ENCODE results near the gene KLF16.

Gene KLF16

DNA sequence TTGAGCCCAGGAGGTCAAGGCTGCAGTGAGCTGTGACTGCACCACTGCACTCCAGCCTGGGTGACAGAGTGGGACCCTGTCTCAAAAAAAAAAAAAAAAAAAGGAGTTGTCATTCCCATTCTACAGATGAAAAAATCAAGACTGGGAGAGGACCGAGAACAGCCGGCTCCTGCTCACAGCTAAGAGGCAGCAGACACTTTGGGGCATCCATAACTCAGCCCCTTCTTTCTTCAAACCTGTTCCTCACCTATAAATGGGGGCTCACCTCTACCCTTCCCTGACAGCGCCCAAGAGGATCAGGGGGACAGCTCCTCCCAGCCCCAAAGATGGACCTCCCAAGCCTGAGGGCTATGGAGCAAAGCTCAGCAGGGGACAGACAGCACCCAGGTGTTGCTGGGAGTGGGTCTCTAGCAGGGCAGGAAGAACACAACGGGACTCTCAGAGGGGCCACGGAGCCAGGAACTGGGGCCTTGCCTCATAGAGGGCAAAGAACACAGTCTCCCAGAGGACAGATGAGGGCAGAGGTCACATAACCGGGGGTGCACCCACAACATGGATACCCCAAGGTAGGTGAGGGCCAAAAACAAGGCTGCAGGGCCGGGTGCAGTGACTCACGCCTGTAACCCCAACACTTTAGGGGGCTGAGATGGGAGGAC, 3.4 kb upstream of the KLF16 start:
- DNase-seq = no peak

DNA sequence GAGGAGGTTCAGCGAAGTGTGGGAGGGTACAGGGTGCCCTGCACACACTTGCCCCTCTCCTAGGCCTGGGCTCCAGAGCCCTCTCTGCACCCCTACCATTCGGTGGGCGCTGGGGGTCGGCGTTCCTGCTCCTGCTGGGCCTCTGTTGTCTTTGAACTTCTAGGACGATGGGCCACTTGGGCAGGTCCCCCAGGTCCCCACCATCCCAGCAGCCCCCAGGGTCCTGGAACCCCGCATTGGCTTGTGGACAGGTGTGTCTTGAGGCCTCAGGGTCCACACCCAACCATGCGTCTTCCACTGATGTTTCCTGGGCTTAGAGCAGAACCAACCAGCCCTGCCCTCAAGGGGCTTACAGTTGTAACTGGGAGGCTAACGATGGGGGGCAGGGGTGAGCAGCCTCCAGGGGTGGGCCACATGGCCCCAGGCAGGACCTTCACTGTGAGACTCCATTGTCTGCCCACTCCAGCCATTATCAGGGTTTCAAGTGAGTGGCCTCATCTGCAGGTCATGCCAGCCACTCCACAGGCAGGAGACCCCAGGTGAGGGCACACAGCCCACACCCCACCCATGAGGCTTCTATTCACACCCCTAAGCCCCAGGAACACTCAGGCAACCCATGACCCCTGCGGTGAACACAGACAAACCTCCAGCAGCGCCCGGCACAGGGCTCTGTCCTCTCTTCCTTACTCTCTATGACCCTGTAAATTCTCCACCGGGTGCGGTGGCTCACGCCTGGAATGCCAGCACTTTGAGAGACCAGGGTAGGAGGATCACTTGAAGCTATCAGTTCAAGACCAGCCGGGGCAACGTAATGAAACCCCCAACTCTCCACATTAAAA, 2.0 kb upstream of the KLF16 start:
- DNase-seq = no peak

DNA sequence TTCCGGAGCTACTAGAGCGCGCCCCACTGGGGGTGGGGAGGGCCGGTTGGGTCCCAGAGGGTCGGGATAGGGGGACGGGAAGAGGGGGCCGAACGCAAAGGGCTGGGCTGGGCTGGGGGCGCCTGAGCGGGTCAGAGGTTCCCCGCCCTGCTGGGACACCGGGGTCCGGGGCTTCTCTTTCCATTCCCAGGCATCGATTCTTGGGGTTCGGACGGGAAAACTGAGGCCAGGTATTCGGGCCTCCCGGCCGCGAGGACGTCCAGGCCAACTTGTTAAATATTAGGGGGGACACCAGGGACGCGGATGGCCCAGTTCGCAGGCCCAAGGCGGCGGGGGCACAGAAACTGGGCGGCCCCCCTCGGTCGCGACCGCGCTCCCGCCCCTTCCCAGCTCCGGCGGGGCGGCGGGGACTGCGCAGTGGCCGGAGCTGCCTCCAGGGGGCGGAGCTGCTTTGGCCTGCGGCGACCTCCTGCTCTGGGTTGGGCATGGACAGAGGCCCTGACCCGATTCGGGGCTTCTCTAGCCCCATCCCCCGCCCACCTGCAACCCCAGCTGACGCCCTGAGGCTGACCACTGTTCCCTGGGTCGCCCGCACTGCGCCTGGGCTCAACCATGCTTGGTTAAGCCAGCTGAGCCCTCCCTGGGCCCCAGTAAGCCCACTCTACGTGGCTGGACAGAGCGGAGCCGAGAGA, 1.2 kb upstream of the KLF16 start:
- DNase-seq = peak; percentile 67

DNA sequence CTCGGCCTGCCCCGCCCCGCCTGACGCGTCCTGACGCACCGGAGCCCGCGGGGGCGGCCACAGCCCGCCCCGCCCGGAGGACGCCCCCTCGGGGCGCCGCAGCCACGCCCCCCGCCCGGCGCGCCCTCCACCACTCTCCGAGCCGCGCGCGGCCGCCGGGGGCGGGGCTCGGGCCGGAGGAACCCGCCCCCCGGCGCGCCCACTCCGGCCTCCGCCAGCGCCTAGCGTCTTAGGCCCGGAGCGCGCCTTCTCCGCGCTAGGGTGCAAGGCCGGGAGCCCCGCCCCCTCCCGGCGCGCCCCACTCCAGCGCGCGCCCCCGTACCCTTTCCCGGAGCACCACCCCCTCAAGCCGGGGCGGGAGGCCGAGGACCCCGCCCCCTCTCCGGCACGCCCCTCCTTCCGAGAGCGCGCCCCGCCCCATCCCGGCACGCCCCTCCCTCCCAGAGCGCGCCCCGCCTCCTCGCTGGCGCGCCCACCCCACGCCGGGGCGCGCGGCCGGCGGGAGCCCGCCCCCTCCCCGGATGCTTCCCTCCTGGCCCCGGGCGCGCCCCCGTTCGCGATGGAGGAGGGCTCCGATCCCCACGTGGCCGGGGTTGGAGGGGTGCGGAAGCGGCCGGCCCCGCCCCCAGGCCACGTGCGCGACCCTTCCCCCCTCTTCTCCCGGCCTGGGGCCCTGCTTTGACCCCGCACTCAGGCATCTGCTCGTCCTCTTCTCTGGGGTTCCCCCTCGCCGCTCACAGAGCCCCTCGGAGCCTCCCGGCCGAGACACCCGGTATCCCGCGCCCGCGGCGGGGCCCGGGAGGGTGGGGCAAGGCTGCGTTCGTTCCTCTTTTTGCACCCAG, 480 bp upstream of the KLF16 start:
- DNase-seq = peak; percentile 94

DNA sequence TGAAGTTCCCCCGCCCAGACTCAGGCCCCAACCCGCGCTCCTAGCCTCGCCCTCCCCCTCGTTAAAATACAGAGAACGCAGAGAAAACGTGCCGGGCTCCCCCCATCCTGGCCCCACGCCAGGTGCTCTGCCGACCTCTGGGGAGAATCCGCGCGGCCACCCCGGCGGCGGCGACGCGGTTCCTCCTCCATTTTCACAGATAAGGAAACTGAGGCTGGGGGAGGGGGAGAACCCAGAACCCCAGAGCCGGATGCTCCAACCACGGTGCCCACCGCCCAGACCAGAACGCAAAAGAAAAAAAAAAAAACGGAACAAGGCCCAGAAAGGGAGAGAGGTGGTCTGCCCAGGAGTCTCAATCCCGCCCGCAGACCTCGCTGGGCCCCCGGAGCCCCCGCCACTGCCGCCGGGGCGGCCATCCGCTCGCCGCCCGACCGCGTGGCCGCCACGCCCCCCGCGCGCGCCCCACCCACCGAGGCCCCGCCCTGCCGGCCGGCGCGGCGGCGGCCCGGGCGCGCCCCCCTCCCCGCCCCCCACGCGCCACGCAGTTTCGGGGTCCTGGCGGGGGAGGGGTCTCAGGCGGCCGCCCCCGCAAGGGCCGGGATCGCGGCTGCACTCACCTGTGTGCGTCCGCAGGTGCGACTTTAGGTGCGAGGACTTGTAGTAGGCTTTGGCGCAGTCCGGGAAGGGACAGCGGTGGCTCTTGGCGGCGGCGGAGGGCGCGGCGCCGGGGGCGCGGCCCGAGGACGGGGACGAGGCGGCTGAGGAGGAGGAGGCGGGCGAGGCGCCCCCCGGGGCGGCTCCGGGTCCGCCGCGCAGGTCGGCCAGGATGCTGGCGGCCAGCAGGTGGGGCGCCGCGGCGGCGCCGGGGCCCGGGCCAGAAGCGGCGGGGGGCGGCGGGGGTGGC, 703 bp downstream of the KLF16 start:
- DNase-seq = peak; percentile 42

DNA sequence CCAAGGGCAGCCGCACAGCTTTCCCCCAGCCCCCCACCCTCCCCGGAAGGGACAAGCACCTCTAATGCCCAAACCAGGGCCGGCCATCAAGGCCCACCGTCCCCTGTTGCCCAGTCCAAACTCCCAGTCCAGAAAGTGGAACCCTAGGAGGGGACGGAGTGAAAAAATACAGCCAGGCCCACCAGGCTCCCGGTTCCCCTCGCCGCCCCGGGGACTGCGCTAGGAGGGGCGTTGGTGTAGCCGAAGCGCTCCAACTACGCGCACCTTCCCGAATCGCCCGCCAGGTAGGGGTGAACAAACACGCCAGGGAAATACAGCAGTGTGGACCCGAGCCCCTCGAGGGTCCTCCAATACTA, 1.3 kb downstream of the KLF16 start:
- no peak for DNase-seq

DNA sequence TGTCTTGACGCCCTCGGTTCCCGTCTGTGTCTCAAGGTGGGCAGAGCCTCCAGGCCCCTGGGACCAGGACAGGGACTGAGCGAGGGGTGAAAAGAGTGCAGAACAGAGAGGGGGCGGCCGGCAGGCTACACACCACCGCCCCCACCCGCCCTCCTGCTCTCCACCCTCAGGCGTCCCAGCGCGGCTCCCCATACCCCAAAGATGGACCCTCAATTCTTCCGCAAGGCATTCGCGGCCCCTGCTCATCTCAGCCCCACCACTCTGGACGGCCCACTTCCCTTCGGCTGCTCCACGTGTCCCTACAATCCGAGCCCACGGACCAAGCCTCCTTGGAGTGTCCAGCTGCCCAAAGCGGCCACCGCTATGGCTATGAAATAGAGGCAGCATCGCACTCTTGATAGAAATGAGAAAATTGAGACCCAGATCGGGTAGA, 1.8 kb downstream of the KLF16 start:
- peak; percentile 29 for DNase-seq

DNA sequence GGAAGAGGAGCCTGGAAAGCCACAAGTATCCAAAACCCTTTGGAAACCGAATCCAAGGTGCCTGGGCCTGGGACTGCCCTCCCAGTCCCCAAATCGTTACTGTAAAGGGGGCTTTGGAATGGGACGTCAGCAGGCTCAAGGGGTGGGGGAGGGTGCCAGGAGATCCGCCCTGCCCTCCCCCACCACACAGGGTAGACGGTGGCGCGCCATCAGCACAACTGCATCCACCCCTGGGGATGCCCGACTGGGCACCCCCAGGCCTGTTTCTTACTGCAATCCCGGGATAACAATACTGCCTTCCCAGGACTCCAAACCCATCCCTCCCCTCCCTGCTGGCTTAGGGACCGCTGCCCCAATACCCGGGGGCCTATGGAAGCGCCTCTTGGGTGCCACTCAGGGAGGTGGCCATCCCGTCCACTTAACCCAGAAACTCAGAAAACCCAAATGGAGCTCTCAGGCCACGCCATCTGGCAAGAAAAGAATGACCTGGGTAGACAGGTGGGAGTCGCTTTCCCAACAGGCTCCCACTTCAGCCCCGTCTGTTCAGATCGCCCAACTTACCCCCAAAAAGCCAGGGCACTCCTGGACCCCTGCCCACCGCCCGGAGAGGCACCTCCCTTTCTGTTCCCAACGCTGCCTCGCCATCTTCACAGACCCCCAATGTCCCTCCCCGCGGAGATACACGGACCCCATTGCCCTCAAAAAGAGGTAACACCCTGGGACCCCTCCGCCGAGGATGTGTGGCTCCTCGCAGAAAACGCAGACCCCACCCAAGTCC, 2.4 kb downstream of the KLF16 start:
- DNase-seq = no peak

DNA sequence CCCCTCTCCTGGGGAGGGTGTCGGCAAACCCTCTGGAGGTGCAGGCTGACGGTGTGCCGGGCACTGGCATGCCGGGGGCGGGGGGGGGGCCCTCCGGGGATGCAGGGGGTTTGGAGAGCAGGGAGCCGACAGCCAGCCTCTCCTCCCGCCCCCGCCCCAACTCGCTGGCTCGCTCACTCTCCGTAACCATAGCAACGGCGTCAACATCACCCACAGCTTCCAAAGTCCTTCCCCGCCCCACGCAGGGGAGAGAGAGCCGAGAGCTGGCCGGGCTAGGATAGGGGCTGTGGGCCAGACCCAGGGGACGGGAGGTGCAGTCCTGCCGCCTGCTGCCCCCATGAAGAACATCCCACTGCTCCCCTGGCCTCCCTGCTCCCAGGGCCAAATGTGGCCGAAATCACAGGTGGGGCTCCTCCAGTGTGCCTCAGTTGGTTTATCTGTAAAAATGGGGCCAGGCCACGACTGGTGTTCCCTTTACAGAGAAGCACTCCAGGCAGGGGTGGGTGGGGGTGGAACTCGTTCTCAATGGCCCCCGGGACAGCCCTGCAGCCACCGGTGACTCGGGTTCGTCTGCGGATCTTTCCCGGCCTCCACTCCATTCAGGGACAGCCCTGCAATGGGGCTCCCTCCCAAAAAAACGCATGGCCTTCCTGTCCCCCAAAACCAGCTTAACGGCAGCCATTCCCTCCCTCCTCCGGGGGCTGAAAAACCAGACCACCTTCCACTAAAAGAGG, 3.2 kb downstream of the KLF16 start:
- peak; percentile 72 for DNase-seq

DNA sequence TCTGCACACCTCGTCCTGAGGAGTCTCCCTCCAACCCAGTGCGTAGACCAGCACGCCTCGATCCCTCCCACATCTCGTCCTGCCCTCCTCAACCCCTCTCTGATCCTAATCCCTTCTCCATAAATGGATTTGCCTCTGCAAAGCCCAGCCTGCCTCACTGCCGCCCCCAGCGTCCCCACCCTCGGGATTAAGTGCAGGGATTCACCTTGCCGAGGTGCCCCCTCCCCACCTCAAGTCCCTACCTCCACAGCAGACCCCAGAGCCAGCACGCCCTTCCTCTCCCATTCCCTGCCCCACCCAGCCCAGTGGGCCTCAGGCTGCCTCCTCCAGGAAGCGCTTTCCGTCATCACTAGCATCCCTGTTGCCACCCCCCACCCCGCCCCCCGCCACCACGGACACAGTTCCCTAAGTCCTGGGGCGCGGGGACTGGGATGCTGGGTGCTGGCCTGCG, 4.0 kb downstream of the KLF16 start:
- no peak for DNase-seq

DNA sequence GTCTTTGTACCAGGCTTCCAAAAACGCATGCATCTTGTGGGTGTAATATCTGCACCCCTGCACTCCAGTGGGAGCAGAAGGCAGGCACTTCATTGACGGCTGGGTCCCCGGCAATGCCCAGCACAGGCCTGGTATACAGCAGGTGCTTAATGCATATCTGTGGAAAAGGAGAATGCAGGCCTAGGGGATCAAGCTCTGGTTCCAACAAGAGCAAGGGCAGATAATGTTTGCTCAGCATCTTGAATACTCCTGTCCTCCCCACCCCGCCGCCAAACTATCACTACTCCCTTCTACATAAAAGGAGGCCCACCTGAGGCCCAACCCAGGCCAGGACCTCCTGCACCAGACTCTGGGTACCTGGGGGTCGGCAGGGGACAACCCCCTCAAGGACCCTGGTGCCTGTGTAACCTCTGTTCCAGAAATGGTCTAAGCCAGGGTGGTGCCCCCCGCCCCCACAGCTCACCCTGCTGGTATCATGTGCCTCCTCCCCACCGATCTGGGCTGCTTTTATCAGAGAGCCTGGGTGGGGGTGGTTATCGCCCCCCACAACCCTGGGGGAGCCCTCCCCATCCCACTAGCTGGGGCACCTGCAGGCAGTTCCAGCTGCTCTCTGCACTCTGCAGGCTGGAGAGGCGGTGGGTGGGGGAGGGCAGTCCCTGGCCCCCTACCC, 4.8 kb downstream of the KLF16 start:
- DNase-seq = no peak

DNA sequence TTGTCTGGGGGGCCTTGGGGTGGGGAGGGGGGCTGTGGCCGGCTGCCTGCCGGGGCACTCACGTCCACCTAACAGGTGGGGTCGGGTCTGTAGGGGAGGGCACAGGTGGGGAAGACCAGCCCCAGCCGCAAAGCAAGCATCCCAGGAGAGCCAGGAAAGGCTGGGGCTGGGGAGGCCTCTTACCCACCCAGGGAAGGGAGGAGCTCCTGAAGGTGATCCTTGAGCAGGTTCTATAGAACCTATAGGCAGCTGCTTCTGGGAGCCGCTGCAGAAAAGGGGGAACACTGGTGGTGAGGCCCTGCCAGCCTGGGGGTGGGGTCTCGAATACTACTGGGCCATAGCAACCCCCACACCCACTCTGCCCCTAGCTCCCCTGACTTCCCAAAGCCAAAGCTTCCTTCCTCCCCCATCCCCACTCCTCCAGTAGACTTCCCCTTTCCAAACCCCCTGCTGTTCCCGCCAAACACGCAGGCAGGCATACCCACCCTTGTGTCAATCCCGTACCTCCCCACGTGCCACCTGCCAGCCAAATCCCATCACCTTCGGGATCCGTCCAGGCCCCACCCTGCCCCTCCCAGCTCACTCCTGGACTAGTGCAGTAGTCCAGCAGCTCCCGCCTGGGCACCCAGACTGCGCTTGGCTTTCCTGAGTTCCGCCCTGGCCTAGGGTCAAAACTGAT, 5.6 kb downstream of the KLF16 start:
- DNase-seq = no peak

DNA sequence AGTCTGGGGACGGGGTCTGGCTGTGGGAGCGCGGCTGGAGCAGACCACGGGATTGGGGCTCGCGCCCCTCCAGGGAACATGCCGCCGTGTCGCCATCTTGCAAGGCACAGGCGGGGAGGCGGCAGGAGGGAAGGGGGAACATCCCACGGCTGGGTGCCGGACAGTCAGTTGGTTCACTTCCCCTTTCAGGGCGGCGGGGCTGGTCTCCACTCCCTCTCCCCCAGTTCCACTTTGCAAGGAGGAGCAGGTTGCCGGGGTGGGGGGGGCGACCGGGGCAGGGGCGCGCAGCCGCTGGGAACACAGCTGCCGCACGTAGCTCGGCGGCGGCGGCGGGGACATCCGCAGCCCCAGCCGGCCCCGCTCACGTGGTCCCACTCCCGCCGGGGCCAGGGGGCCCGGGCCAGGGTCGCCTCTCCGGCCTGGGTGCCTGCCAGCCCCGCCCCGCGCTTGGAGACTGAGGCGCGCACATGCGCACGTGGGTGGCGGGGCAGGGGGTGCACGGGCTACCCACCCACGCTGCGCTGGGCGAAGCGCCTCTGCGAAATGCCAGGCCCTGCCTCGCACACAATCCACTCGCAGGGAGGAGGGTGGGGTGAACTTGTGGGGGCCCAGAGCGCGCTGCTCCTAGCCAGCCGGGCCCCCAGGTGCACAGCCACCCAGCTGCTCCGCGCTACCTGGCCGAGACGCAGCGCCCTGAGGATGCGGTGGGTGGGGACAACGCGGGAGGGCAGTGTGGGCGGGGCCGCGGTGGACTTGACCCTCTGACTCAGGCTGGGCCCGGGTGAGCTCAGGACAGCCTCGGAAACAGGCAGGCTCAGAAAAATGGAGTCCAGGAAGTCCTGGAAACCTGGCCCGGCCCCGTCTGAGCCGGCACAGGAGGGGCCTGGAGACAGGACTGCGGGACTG, 6.4 kb downstream of the KLF16 start:
- peak; percentile 89 for DNase-seq

DNA sequence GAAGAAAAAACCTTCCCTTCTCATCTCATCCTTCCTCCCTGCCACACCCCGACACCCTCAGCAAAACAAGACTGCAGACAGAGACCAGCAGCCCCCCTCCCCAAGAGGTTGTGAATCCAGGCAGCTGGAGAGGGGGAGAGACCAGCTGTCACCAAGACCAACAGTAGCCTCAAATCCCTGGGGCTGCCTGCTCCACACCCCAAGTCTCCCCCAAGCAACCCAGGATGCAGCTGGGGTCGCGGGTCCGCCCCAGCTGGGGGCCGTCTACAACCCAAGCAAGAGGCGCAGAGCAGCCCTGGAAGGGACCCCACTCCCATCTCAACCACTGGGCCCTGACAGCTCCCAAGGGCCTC, 7.1 kb downstream of the KLF16 start:
- DNase-seq = no peak

DNA sequence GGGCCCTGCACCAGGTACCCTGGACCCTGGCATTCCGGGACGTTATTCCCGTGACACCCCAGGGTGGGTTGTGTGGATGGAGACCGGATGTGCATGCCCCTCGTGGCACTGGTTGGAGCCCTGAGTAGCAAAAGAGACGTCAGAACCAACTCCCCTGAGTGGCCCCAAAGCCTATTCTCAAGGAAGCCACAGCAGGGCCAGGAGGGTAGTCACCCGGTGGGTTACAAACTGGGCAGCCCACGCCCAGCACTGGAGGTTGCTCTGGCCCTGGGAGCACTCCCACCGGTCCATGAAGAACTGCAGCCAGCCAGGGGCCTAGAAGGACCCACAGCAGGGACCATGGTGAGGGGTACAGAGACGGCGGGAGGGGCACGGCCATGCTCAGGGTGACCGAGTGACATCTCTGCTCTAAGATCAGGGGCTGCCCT, 7.5 kb downstream of the KLF16 start:
- peak; percentile 34 for DNase-seq

DNA sequence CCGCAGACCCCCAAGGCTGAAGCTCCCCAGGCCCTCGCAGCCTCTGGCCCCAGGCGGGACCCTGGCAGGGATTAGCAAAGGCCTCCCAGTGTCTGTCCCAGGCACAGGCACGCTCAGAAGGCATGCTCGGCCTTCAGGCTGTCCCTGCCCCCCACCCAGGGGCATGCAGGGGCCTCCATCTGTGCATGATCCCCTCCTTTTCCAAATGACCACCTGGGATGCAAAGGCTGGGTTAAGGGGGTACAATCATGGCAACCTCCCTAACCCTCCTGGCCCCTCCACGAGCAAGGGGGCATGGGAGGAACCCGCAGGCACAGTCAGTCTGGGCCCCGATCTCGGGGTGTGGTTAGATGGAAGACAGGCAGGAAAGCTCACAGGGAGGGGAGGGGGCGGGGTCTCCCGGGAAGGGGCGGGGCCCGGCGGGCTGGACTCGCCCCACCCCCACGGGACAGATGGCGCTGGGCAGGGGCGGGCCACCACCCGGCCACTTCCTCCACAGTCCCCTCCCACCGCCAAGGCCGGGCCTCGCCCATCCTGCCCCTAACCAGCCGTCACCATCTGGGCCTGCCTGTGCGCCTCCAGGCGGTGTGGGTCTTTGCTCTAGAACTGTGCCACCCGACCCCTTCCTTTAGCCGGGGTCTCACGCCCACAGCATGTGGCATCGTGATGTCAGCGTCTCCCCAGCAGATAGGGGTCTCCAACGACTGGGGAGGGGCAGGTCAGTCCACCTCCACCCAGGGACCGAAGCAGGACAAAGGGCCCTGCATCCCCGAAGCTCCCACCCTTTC, 8.1 kb downstream of the KLF16 start:
- DNase-seq = peak; percentile 93

DNA sequence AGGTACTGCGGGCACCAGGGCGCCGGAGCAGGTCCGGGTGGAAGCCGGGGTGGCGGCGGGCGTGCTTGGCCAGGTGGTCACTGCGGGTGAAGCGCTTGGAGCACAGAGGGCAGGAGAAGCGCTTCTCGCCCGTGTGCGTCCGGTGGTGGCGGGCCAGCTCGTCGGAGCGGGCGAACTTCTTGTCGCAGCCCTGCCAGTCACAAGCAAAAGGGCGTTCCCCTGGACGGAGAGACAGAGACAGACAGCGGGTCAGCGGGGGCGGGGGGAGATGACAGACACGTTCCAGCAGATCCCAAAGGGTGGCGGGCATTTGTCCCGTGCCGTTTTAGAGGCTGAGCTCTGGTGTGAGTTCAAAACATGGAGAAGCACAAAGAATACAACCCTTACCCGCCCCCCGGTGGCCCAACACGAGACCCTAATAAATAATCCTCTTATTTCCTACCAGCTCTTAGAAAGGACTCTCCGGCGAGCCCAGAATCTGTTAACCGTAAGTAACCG, 8.8 kb downstream of the KLF16 start:
- DNase-seq = no peak
